Osteocyte (in vitro differentiated cells): ENCODE data around the gene TTLL12. TPM values are rescaled to one million over a fixed set of nuclear protein-coding genes. Genes with fewer than 3 reads are reported as not detected.

Experiments used
- DNase-seq: peaks from one replicate; pipeline ENCODE4 v3.0.0; 2021; ENCODE audit warnings: mixed read lengths; ENCODE audit not compliant: unreplicated experiment; ENCODE audit errors: extremely low spot score
- H3K27ac Mint-ChIP-seq: one replicate; pipeline ENCODE4 v1.8.0; 2021; ENCODE audit warnings: mild to moderate bottlenecking, mixed read lengths; ENCODE audit not compliant: unreplicated experiment
- H3K27me3 Mint-ChIP-seq: one replicate; pipeline ENCODE4 v1.8.0; 2021; ENCODE audit warnings: mixed read lengths; ENCODE audit not compliant: unreplicated experiment
- H3K36me3 Mint-ChIP-seq: one replicate; pipeline ENCODE4 v1.8.0; 2021; ENCODE audit warnings: mixed read lengths; ENCODE audit not compliant: unreplicated experiment
- H3K4me1 Mint-ChIP-seq: one replicate; pipeline ENCODE4 v1.8.0; 2021; ENCODE audit warnings: mixed read lengths; ENCODE audit not compliant: unreplicated experiment
- H3K4me3 Mint-ChIP-seq: one replicate; pipeline ENCODE4 v1.8.0; 2021; ENCODE audit warnings: mild to moderate bottlenecking, moderate library complexity, mixed read lengths; ENCODE audit not compliant: unreplicated experiment
- H3K9me3 Mint-ChIP-seq: one replicate; pipeline ENCODE4 v1.8.0; 2021; ENCODE audit warnings: mixed read lengths; ENCODE audit not compliant: unreplicated experiment
- CTCF ChIP-seq: fragments of 200-600 bp; sonication (generic); IDR thresholded peaks from 2 replicates; pipeline ENCODE4 v1.5.0; 2021; ENCODE audit warnings: antibody characterized with exemption, mild to moderate bottlenecking, moderate library complexity
- total RNA-seq: library from RNA; stranded (reverse); gene quantifications from 2 replicates; pipeline ENCODE4 v1.2.1, GENCODE V29; 2021

The TTLL12 gene
- total RNA-seq, 1 donor from 2014 or later: 35.6 TPM

GRCh38 chr22:43197271-43197941 is 10.5 kb upstream of the TTLL12 start:
- TF ChIP-seq CTCF: no peak
- H3K9me3 Mint-ChIP-seq: no peaks in the 10 kb centered on the region
- H3K4me1 Mint-ChIP-seq: peaks cover 17% of the 10 kb centered on the region
- no peak overlapping the region for H3K4me3 Mint-ChIP-seq
- H3K36me3 Mint-ChIP-seq: no peaks in the 10 kb centered on the region
- no peak overlapping the region for H3K27ac Mint-ChIP-seq
- no peaks in the 10 kb centered on the region for H3K27me3 Mint-ChIP-seq
- no peak for DNase-seq

- no peak overlapping the region for H3K4me3 Mint-ChIP-seq
- no peaks in the 10 kb centered on the region for H3K9me3 Mint-ChIP-seq
- H3K27ac Mint-ChIP-seq: no peak overlapping the region
- no peak for TF ChIP-seq CTCF
- no peak for DNase-seq
- H3K27me3 Mint-ChIP-seq: peaks cover 9% of the 10 kb centered on the region
- H3K4me1 Mint-ChIP-seq: peaks cover 5% of the 10 kb centered on the region
- no peaks in the 10 kb centered on the region for H3K36me3 Mint-ChIP-seq
These were observed 4.9 kb upstream of the TTLL12 start for GRCh38 chr22:43191831-43192230.

- no peaks in the 10 kb centered on the region for H3K36me3 Mint-ChIP-seq
These were observed 2.1 kb upstream of the TTLL12 start for GRCh38 chr22:43188829-43189545.

GRCh38 chr22:43187171-43188099 is 501 bp upstream of the TTLL12 start:
- peak; percentile 99 for DNase-seq
- peak; percentile 77 for TF ChIP-seq CTCF
- peaks cover 20% of the 10 kb centered on the region for H3K4me1 Mint-ChIP-seq
- peaks cover 9% of the 10 kb centered on the region for H3K27me3 Mint-ChIP-seq
- H3K9me3 Mint-ChIP-seq: no peaks in the 10 kb centered on the region
- peak overlapping the region; percentile 92 for H3K27ac Mint-ChIP-seq
- H3K4me3 Mint-ChIP-seq: peak overlapping the region; percentile 75
- H3K36me3 Mint-ChIP-seq: no peaks in the 10 kb centered on the region

More at GRCh38 chr22:43188829-43189545, 2.1 kb upstream of the TTLL12 start:
- Mint-ChIP-seq H3K4me1 (peaks cover 20% of the 10 kb centered on the region), H3K4me3 (no peak overlapping the region), H3K27ac (peak overlapping the region; percentile 32), H3K9me3 (no peaks in the 10 kb centered on the region), H3K27me3 (peaks cover 9% of the 10 kb centered on the region)
- DNase-seq: no peak
- TF ChIP-seq CTCF: no peak
